ENCODE data around the gene IPO4.

Gene IPO4

GRCh38 chr14:24188251-24189058, at the start of gene IPO4:
TSS of gene IPO4 (minus strand) at chr14:24188816. CDS start at chr14:24188787, 29 bp downstream.
- TF ChIP-seq YY1 (IDR thresholded peaks at IDR 0.05; ENCODE audit: low read depth) (peak; percentile 84), TAF1 (IDR thresholded peaks at IDR 0.05; ENCODE audit: low read depth) (peak; percentile 97), TCF12 (IDR thresholded peaks at IDR 0.05; ENCODE audit: low read depth) (peak; percentile 85), FOXM1 (IDR thresholded peaks at IDR 0.05; ENCODE audit: borderline replicate concordance, low read depth) (peak; percentile 48; the same call in 1 of the 2 replicates), CEBPB (IDR thresholded peaks at IDR 0.05) (no peak), ZBTB7A (IDR thresholded peaks at IDR 0.05; ENCODE audit: low read depth) (peak; percentile 93), TEAD4 (IDR thresholded peaks at IDR 0.05) (peak; percentile 49), REST (IDR thresholded peaks at IDR 0.05; ENCODE audit: low read depth) (0 out of 2 replicates have a peak, but pooled peaks have one; percentile 25), CREB1 (IDR thresholded peaks at IDR 0.05; ENCODE audit: low read depth) (peak; percentile 40; the same call in 1 of the 2 replicates), RAD21 (IDR thresholded peaks at IDR 0.05; ENCODE audit: low read depth) (peak; percentile 13; the same call in 1 of the 2 replicates), NFIC (IDR thresholded peaks at IDR 0.05) (peak; percentile 40; the same call in 1 of the 2 replicates), EGR1 (IDR thresholded peaks at IDR 0.05) (peak; percentile 64), MAX (IDR thresholded peaks at IDR 0.05) (peak; percentile 99), EP300 (IDR thresholded peaks at IDR 0.05; ENCODE audit: borderline replicate concordance) (peak; percentile 62), USF1 (IDR thresholded peaks at IDR 0.05) (peak; percentile 90)

- TF ChIP-seq TAF1 (IDR thresholded peaks at IDR 0.05; ENCODE audit: low read depth): no peak
- no peak for TF ChIP-seq RAD21 (IDR thresholded peaks at IDR 0.05; ENCODE audit: low read depth)
- no peak for TF ChIP-seq CREB1 (IDR thresholded peaks at IDR 0.05; ENCODE audit: low read depth)
- no peak for TF ChIP-seq EGR1 (IDR thresholded peaks at IDR 0.05)
- no peak for TF ChIP-seq CEBPB (IDR thresholded peaks at IDR 0.05)
- no peak for TF ChIP-seq FOXM1 (IDR thresholded peaks at IDR 0.05; ENCODE audit: borderline replicate concordance, low read depth)
- no peak for TF ChIP-seq TEAD4 (IDR thresholded peaks at IDR 0.05)
- TF ChIP-seq YY1 (IDR thresholded peaks at IDR 0.05; ENCODE audit: low read depth): no peak
- no peak for TF ChIP-seq ZBTB7A (IDR thresholded peaks at IDR 0.05; ENCODE audit: low read depth)
- peak; percentile 64 for TF ChIP-seq MAX (IDR thresholded peaks at IDR 0.05)
- no peak for TF ChIP-seq TCF12 (IDR thresholded peaks at IDR 0.05; ENCODE audit: low read depth)
- 0 out of 2 replicates have a peak, but pooled peaks have one; percentile 18 for TF ChIP-seq USF1 (IDR thresholded peaks at IDR 0.05)
- TF ChIP-seq EP300 (IDR thresholded peaks at IDR 0.05; ENCODE audit: borderline replicate concordance): no peak
- TF ChIP-seq NFIC (IDR thresholded peaks at IDR 0.05): no peak
- TF ChIP-seq REST (IDR thresholded peaks at IDR 0.05; ENCODE audit: low read depth): no peak
Measured at GRCh38 chr14:24238123-24238522, 49.5 kb upstream of the IPO4 start.

- TF ChIP-seq USF1 (IDR thresholded peaks at IDR 0.05): no peak
- no peak for TF ChIP-seq REST (IDR thresholded peaks at IDR 0.05; ENCODE audit: low read depth)
- no peak for TF ChIP-seq TEAD4 (IDR thresholded peaks at IDR 0.05)
- no peak for TF ChIP-seq NFIC (IDR thresholded peaks at IDR 0.05)
- no peak for TF ChIP-seq CREB1 (IDR thresholded peaks at IDR 0.05; ENCODE audit: low read depth)
- no peak for TF ChIP-seq RAD21 (IDR thresholded peaks at IDR 0.05; ENCODE audit: low read depth)
- TF ChIP-seq EGR1 (IDR thresholded peaks at IDR 0.05): no peak
Measured at GRCh38 chr14:24237463-24237955, 48.9 kb upstream of the IPO4 start.
